Thyroid gland (tissue), 4 donors: ENCODE results near the gene DKKL1. TPM values are rescaled to one million over a fixed set of nuclear protein-coding genes. Genes with fewer than 3 reads are reported as not detected.

Experiments
- DNase-seq, 2 donors: peaks; one replicate each; pipeline ENCODE4 v3.0.0-alpha.2; 2019
- H3K27ac ChIP-seq, 3 donors: fragments of 200-600 bp; sonication (generic); 1 replicate in 2 of 3; 2 replicates in 1 of 3; pipeline ENCODE4 v1.5.1; 2016 to 2019; ENCODE audit warnings: mild to moderate bottlenecking in 1 of 3, moderate library complexity in 1 of 3
- H3K27me3 ChIP-seq: fragments of 200-600 bp; sonication (generic); one replicate; pipeline ENCODE4 v1.5.1; 2019
- H3K36me3 ChIP-seq, 2 donors: fragments of 200-600 bp; sonication (generic); one replicate each; pipeline ENCODE4 v1.5.1; 2016 to 2019
- H3K4me1 ChIP-seq, 2 donors: fragments of 200-600 bp; sonication (generic); one replicate each; pipeline ENCODE4 v1.5.1; 2017 to 2019
- H3K4me3 ChIP-seq, 3 donors: fragments of 200-600 bp; sonication (generic); replicated peaks in 1 of 3; 1 replicate in 2 of 3; 2 replicates in 1 of 3; pipeline ENCODE4 v1.5.1; 2016; ENCODE audit warnings: mild to moderate bottlenecking in 1 of 3
- H3K9me3 ChIP-seq: fragments of 200-600 bp; sonication (generic); one replicate; pipeline ENCODE4 v1.5.1; 2017
- CTCF ChIP-seq, 6 experiments: fragments of 200-600 bp in 3 of 6; fragments of 450-650 bp in 3 of 6; sonication (generic) in 3 of 6; IDR thresholded peaks; one replicate each; pipeline ENCODE4 v1.5.1; 2016 to 2019; ENCODE audit warnings: antibody characterized with exemption in 6 of 6, mild to moderate bottlenecking in 2 of 6, inconsistent platforms in 1 of 6, moderate library complexity in 1 of 6
- POLR2A ChIP-seq, 2 donors: fragments of 450-650 bp; IDR thresholded peaks; one replicate each; pipeline ENCODE4 v1.6.1; 2017; ENCODE audit warnings: antibody characterized with exemption in 2 of 2, mild to moderate bottlenecking in 2 of 2, moderate library complexity in 1 of 2
- WGBS, 2 donors: methylation state at CpG; one replicate each; pipeline ENCODE4 v1.1.5; 2017; 5-methylcytosine and 5-hydroxymethylcytosine counted together
- intact Hi-C: fragments of 100-400 bp; cut with DNase I; formaldehyde crosslinking; loops from one replicate; pipeline ENCODE4 v1.15.1; 2023
- total RNA-seq, 4 donors: library from RNA; depleted of rRNA; stranded (reverse); fragments of >200 nt; gene quantifications; one replicate each; pipeline ENCODE4 v1.2.3, GENCODE V29; 2016

Gene DKKL1
- total RNA-seq, 4 donors from 2014 or later, result 1.3 TPM; not detected in 3

GRCh38 chr19:49391581-49392399, 28.1 kb downstream of the DKKL1 start:
- Histone ChIP-seq H3K27me3 (no peaks in the 10 kb centered on the region), H3K36me3 (no peaks in the 10 kb centered on the region), H3K4me1 (no peaks in the 10 kb centered on the region), H3K9me3 (no peaks in the 10 kb centered on the region), H3K27ac (no peak overlapping the region), H3K4me3 (no peak overlapping the region)
- peak; percentile 74 to 86 for DNase-seq
- WGBS, 2 donors, result 24 to 26% methylated on average over 14 of the region's 14 CpGs
- TF ChIP-seq POLR2A (IDR thresholded peaks at IDR 0.05) (no peak), CTCF (IDR thresholded peaks at IDR 0.05) (peak; percentile 39 to 94 (median 82))
- intact Hi-C loops, result loop anchor here (2.0 to 5.0 kb wide), 2 partner anchors 51 to 156 kb away; no protein-coding TSS in a partner anchor

GRCh38 chr19:49393881-49394280, 30.2 kb downstream of the DKKL1 start:
- H3K4me1 ChIP-seq, result peaks cover 0 to 5% of the 10 kb centered on the region in 2 donors
- DNase-seq, result no peak
- intact Hi-C loops, result loop anchor here (2.0 to 5.0 kb wide), 2 partner anchors 49 to 153 kb away; no protein-coding TSS in a partner anchor
- H3K27me3 ChIP-seq, result no peaks in the 10 kb centered on the region
- WGBS, 2 donors, result 48 to 66% methylated on average over 5 of the region's 5 CpGs
- H3K36me3 ChIP-seq, result no peaks in the 10 kb centered on the region
- H3K27ac ChIP-seq, result no peak overlapping the region
- no peak overlapping the region for H3K4me3 ChIP-seq
- no peaks in the 10 kb centered on the region for H3K9me3 ChIP-seq
- TF ChIP-seq CTCF (IDR thresholded peaks at IDR 0.05) (no peak), POLR2A (IDR thresholded peaks at IDR 0.05) (no peak)

- 78 to 79% methylated on average over 15 of the region's 15 CpGs for WGBS, 2 donors
- H3K9me3 ChIP-seq, result no peaks in the 10 kb centered on the region
- peaks cover 0 to 5% of the 10 kb centered on the region in 2 donors for H3K4me1 ChIP-seq
- H3K36me3 ChIP-seq, result no peaks in the 10 kb centered on the region
- no peak for DNase-seq
- intact Hi-C loops, result no loop called here
- no peaks in the 10 kb centered on the region for H3K27me3 ChIP-seq
- no peak overlapping the region for H3K27ac ChIP-seq
- H3K4me3 ChIP-seq, result no peak overlapping the region
- TF ChIP-seq CTCF (IDR thresholded peaks at IDR 0.05) (no peak), POLR2A (IDR thresholded peaks at IDR 0.05) (no peak)
These were observed 32.1 kb downstream of the DKKL1 start for GRCh38 chr19:49395581-49396407.

GRCh38 chr19:49396738-49397505, 33.2 kb downstream of the DKKL1 start:
- intact Hi-C loops, result no loop called here
- H3K27ac ChIP-seq, result no peak overlapping the region
- 75 to 79% methylated on average over 8 of the region's 8 CpGs for WGBS, 2 donors
- no peaks in the 10 kb centered on the region for H3K27me3 ChIP-seq
- H3K9me3 ChIP-seq, result no peaks in the 10 kb centered on the region
- no peak overlapping the region for H3K4me3 ChIP-seq
- TF ChIP-seq POLR2A (IDR thresholded peaks at IDR 0.05) (no peak), CTCF (IDR thresholded peaks at IDR 0.05) (no peak)
- H3K36me3 ChIP-seq, result no peaks in the 10 kb centered on the region
- peaks cover 0 to 5% of the 10 kb centered on the region in 2 donors for H3K4me1 ChIP-seq
- DNase-seq, result no peak
